K562 (cell line): ENCODE data around the gene MUC5AC. TPM values are rescaled to one million over a fixed set of nuclear protein-coding genes. Genes with fewer than 3 reads are reported as not detected.

Experiments used
- CBX3 ChIP-seq, 2 experiments: IDR thresholded peaks; 1 replicate in 1 of 2; 2 replicates in 1 of 2; pipeline ENCODE4 v1.6.1; 2012; ENCODE audit warnings: inconsistent platforms in 2 of 2, low read length in 2 of 2, borderline replicate concordance in 1 of 2, control low read depth in 1 of 2
- CHD7 ChIP-seq: fragments of 200-600 bp; sonication (generic); IDR thresholded peaks from one replicate; pipeline ENCODE4 v1.6.1; 2012; ENCODE audit warnings: mild to moderate bottlenecking, low read depth, low read length, inconsistent platforms
- TBP ChIP-seq: optimal IDR thresholded peaks from 2 replicates; pipeline ENCODE3; 2011; ENCODE audit warnings: low read depth, low read length, improper control_type of control experiment
- ZNF764 ChIP-seq: fragments of 250-450 bp; sonication (Bioruptor Pico); IDR thresholded peaks from 2 replicates; pipeline ENCODE4 v1.4.0; 2020; ENCODE audit warnings: low read depth, mild to moderate bottlenecking, moderate library complexity
- polyA plus RNA-seq, 8 experiments: library from polyadenylated mRNA; depleted of rRNA in 4 of 8; stranded (reverse) in 5 of 8; unstranded in 3 of 8; fragments of >200 nt; fragmentation: Nextera tagmentation in 2 of 8; fragmentation: Illumina TruSeq in 1 of 8; extraction: Ambion mirVana in 2 of 8; extraction: Trizol in 1 of 8; gene quantifications; 2 replicates each; pipeline versions ENCODE4 v1.2.1 to v1.2.3, GENCODE V29; 2011 to 2014; ENCODE audit warnings: inconsistent platforms in 1 of 8, missing spikeins in 1 of 8
- total RNA-seq, 7 experiments: library from RNA; depleted of rRNA in 6 of 7; stranded (reverse); fragments of >200 nt in 6 of 7; fragmentation: Illumina TruSeq in 2 of 7; extraction: Trizol in 2 of 7; gene quantifications; 2 replicates each; pipeline versions ENCODE4 v1.2.1 to v1.2.3, GENCODE V29; 2011 to 2021; ENCODE audit warnings: low replicate concordance in 1 of 7

MUC5AC gene
- total and polyA plus RNA-seq, 9 of the 15 experiments (the other 6 are each of a cell fraction or from before 2014, with no cell fraction given): not detected

GRCh38 chr11:1117992-1118391, 39.8 kb upstream of the MUC5AC start (continued):
- TF ChIP-seq CHD7 (no peak), CBX3 (IDR thresholded peaks at IDR 0.05; ENCODE audit: borderline replicate concordance in 1 of 2, low read length in 2 of 2) (no peak), TBP (no peak), ZNF764 (CRISPR knock-in tag) (no peak)
